Neural progenitor cell (in vitro differentiated cells): ENCODE results near the gene SLC14A1. TPM values are rescaled to one million over a fixed set of nuclear protein-coding genes. Genes with fewer than 3 reads are reported as not detected.

Source experiments
- DNase-seq: peaks from one replicate; pipeline ENCODE4 v3.0.0-alpha.2; 2016; ENCODE audit warnings: low spot score
- H2AFZ ChIP-seq: fragments of 200-600 bp; sonication (generic); replicated peaks from 2 replicates; pipeline ENCODE4 v1.6.1; 2016; ENCODE audit warnings: antibody characterized with exemption
- H3F3A ChIP-seq: fragments of 200-600 bp; sonication (generic); 2 replicates; pipeline ENCODE4 v1.6.1; 2016; ENCODE audit warnings: antibody characterized with exemption, low read depth
- H3K27ac ChIP-seq: fragments of 200-600 bp; sonication (generic); 2 replicates; pipeline ENCODE4 v1.5.1; 2016; ENCODE audit warnings: mild to moderate bottlenecking
- H3K27me3 ChIP-seq: fragments of 200-600 bp; sonication (generic); 2 replicates; pipeline ENCODE4 v1.6.1; 2016; ENCODE audit warnings: mild to moderate bottlenecking, moderate library complexity
- H3K36me3 ChIP-seq: fragments of 200-600 bp; sonication (generic); 2 replicates; pipeline ENCODE4 v1.5.1; 2016
- H3K4me1 ChIP-seq: fragments of 200-600 bp; sonication (generic); 2 replicates; pipeline ENCODE4 v1.6.1; 2016; ENCODE audit warnings: mixed run types
- H3K4me2 ChIP-seq: fragments of 200-600 bp; sonication (generic); 2 replicates; pipeline ENCODE4 v1.6.1; 2016
- H3K4me3 ChIP-seq: fragments of 200-600 bp; sonication (generic); 2 replicates; pipeline ENCODE4 v1.5.1; 2016
- H3K79me2 ChIP-seq: fragments of 200-600 bp; sonication (generic); 2 replicates; pipeline ENCODE4 v1.6.1; 2016; ENCODE audit warnings: low read depth
- H3K9ac ChIP-seq: fragments of 200-600 bp; sonication (generic); 2 replicates; pipeline ENCODE4 v1.6.1; 2016
- H3K9me3 ChIP-seq: fragments of 200-600 bp; sonication (generic); 2 replicates; pipeline ENCODE4 v1.5.1; 2016; ENCODE audit warnings: low read depth
- H4K20me1 ChIP-seq: fragments of 200-600 bp; sonication (generic); 2 replicates; pipeline ENCODE4 v1.6.1; 2016; ENCODE audit warnings: low read depth
- H3K27ac Mint-ChIP-seq: 3 replicates; pipeline ENCODE4 v1.8.0; 2021; ENCODE audit warnings: mixed read lengths
- H3K27me3 Mint-ChIP-seq: 2 replicates; pipeline ENCODE4 v1.8.0; 2022; ENCODE audit warnings: low read depth, mild to moderate bottlenecking, inconsistent platforms, moderate library complexity, mixed read lengths; ENCODE audit not compliant: insufficient read depth
- H3K36me3 Mint-ChIP-seq: 3 replicates; pipeline ENCODE4 v1.8.0; 2021; ENCODE audit warnings: mixed read lengths
- H3K4me1 Mint-ChIP-seq: 3 replicates; pipeline ENCODE4 v1.8.0; 2021; ENCODE audit warnings: mixed read lengths
- H3K4me3 Mint-ChIP-seq: 3 replicates; pipeline ENCODE4 v1.8.0; 2021; ENCODE audit warnings: mild to moderate bottlenecking, moderate library complexity, mixed read lengths
- H3K9me3 Mint-ChIP-seq: 3 replicates; pipeline ENCODE4 v1.8.0; 2020; ENCODE audit warnings: mixed read lengths
- CTCF ChIP-seq: fragments of 200-600 bp; sonication (generic); IDR thresholded peaks from 2 replicates; pipeline ENCODE4 v1.5.1; 2017; ENCODE audit warnings: antibody characterized with exemption, mild to moderate bottlenecking
- EZH2 ChIP-seq: fragments of 200-600 bp; sonication (generic); IDR thresholded peaks from 2 replicates; pipeline ENCODE4 v1.6.1; 2017; ENCODE audit warnings: antibody characterized with exemption, mild to moderate bottlenecking, moderate library complexity
- EZH2phosphoT487 ChIP-seq: fragments of 200-600 bp; sonication (generic); IDR thresholded peaks from 2 replicates; pipeline ENCODE4 v1.6.1; 2017; ENCODE audit warnings: antibody characterized with exemption
- total RNA-seq: library from RNA; depleted of rRNA; stranded (reverse); fragments of >200 nt; gene quantifications from 2 replicates; pipeline ENCODE4 v1.2.3, GENCODE V29; 2015; ENCODE audit warnings: low replicate concordance

Gene SLC14A1
- not detected in 2 replicates for total RNA-seq

GRCh38 chr18:45723567-45724355, at the start of gene SLC14A1:
Gene SLC14A1, plus strand, starts transcription at chr18:45724181. Its CDS starts 6,140 bp downstream, at chr18:45730321.
- H3K4me2 ChIP-seq = no peak within 1 kb of the TSS

GRCh38 chr18:45677276-45677807, 46.6 kb upstream of the SLC14A1 start:
- H3K4me3 Mint-ChIP-seq = no peak overlapping the region
- Histone ChIP-seq H2AFZ (no peak overlapping the region), H3K79me2 (no peaks in the 10 kb centered on the region), H3K4me2 (no peak overlapping the region), H3K27ac (no peak overlapping the region), H3F3A (no peaks in the 10 kb centered on the region), H3K4me1 (no peaks in the 10 kb centered on the region), H3K4me3 (no peak overlapping the region), H3K9me3 (no peaks in the 10 kb centered on the region), H3K27me3 (no peaks in the 10 kb centered on the region), H3K36me3 (no peaks in the 10 kb centered on the region), H3K9ac (no peak overlapping the region), H4K20me1 (no peaks in the 10 kb centered on the region)
- no peaks in the 10 kb centered on the region for H3K36me3 Mint-ChIP-seq
- H3K27me3 Mint-ChIP-seq = peaks cover 5% of the 10 kb centered on the region
- no peaks in the 10 kb centered on the region for H3K4me1 Mint-ChIP-seq
- no peak overlapping the region for H3K27ac Mint-ChIP-seq
- TF ChIP-seq EZH2phosphoT487 (no peak), EZH2 (no peak), CTCF (no peak)
- DNase-seq = no peak
- H3K9me3 Mint-ChIP-seq = no peaks in the 10 kb centered on the region

More at GRCh38 chr18:45723567-45724355, at the start of gene SLC14A1:
- H3K27me3 ChIP-seq = no peaks in the 10 kb centered on the region
- H3K9me3 ChIP-seq = no peaks in the 10 kb centered on the region
- no peak within 1 kb of the TSS for H3K4me3 ChIP-seq
- no peaks in the 10 kb centered on the region for H3K4me1 Mint-ChIP-seq
- no peak within 1 kb of the TSS for H2AFZ ChIP-seq
- no peaks in the 10 kb centered on the region for H3K9me3 Mint-ChIP-seq
- no peaks in the 10 kb centered on the region for H3K36me3 Mint-ChIP-seq
- H3F3A ChIP-seq = no peaks in the 10 kb centered on the region
- H3K27ac Mint-ChIP-seq = no peak within 1 kb of the TSS
- no peaks in the 10 kb centered on the region for H4K20me1 ChIP-seq
- H3K4me3 Mint-ChIP-seq = no peak within 1 kb of the TSS
- peaks cover 11% of the 10 kb centered on the region for H3K27me3 Mint-ChIP-seq
- no peak within 1 kb of the TSS for H3K9ac ChIP-seq
- H3K27ac ChIP-seq = no peak within 1 kb of the TSS
- no peaks in the 10 kb centered on the region for H3K4me1 ChIP-seq
- H3K79me2 ChIP-seq = no peaks in the 10 kb centered on the region
- DNase-seq = no peak
- H3K36me3 ChIP-seq = no peaks in the 10 kb centered on the region
- TF ChIP-seq CTCF (no peak), EZH2phosphoT487 (no peak), EZH2 (no peak)

- no peak overlapping the region for H2AFZ ChIP-seq
- no peaks in the 10 kb centered on the region for H3K27me3 ChIP-seq
- no peaks in the 10 kb centered on the region for H3K9me3 ChIP-seq
- no peaks in the 10 kb centered on the region for H3K79me2 ChIP-seq
- H3F3A ChIP-seq = no peaks in the 10 kb centered on the region
- H3K27me3 Mint-ChIP-seq = peaks cover 5% of the 10 kb centered on the region
- no peak overlapping the region for H3K4me2 ChIP-seq
- no peaks in the 10 kb centered on the region for H3K36me3 Mint-ChIP-seq
- no peaks in the 10 kb centered on the region for H3K9me3 Mint-ChIP-seq
- H3K27ac ChIP-seq = no peak overlapping the region
- H3K4me1 Mint-ChIP-seq = no peaks in the 10 kb centered on the region
- H3K9ac ChIP-seq = no peak overlapping the region
- no peaks in the 10 kb centered on the region for H4K20me1 ChIP-seq
- no peak overlapping the region for H3K4me3 Mint-ChIP-seq
- no peaks in the 10 kb centered on the region for H3K36me3 ChIP-seq
- TF ChIP-seq CTCF (no peak), EZH2 (no peak), EZH2phosphoT487 (no peak)
- no peak overlapping the region for H3K27ac Mint-ChIP-seq
- DNase-seq = no peak
- H3K4me1 ChIP-seq = no peaks in the 10 kb centered on the region
- no peak overlapping the region for H3K4me3 ChIP-seq
Measured at GRCh38 chr18:45678441-45678840, 45.5 kb upstream of the SLC14A1 start.
